CD4-positive, CD25-positive, alpha-beta regulatory T cell (primary cell): ENCODE measurements around the gene FAM81A. TPM values are rescaled to one million over a fixed set of nuclear protein-coding genes. Genes with fewer than 3 reads are reported as not detected.

Experiments used
- ATAC-seq, 2 donors: fragments of 150-1000 bp; cut with Tn5 transposase; one replicate each; pipeline ENCODE4 v1.10.0; 2021; ENCODE audit warnings: low read depth in 2 of 2, moderate number of reproducible peaks in 2 of 2, moderate library complexity in 1 of 2
- DNase-seq, 3 donors: peaks; one replicate each; pipeline versions ENCODE4 v3.0.0 to v3.0.0-alpha.2; 2012 to 2022; ENCODE audit warnings: mixed read lengths in 1 of 3
- H3K27ac ChIP-seq: one replicate; pipeline ENCODE4 v1.7.0; 2013; ENCODE audit warnings: mild to moderate bottlenecking, low read length; ENCODE audit not compliant: insufficient read depth, poor library complexity, severe bottlenecking
- H3K27me3 ChIP-seq: one replicate; pipeline ENCODE4 v1.7.0; 2013; ENCODE audit warnings: low read length; ENCODE audit not compliant: control insufficient read depth, insufficient read depth
- H3K36me3 ChIP-seq: one replicate; pipeline ENCODE4 v1.7.0; 2013; ENCODE audit warnings: mild to moderate bottlenecking, low read length, moderate library complexity; ENCODE audit not compliant: control insufficient read depth, insufficient read depth
- H3K4me1 ChIP-seq: 2 replicates; pipeline ENCODE4 v1.7.0; 2013; ENCODE audit warnings: mild to moderate bottlenecking, low read length; ENCODE audit not compliant: insufficient read depth, control insufficient read depth, poor library complexity, severe bottlenecking
- H3K4me3 ChIP-seq: one replicate; pipeline ENCODE4 v1.7.0; 2013; ENCODE audit warnings: low read depth, mild to moderate bottlenecking, low read length, moderate library complexity
- H3K9me3 ChIP-seq, 2 experiments: 1 replicate in 1 of 2; 2 replicates in 1 of 2; pipeline ENCODE4 v1.7.0; 2013; ENCODE audit warnings: low read length in 2 of 2, mild to moderate bottlenecking in 1 of 2, moderate library complexity in 1 of 2; ENCODE audit not compliant: control insufficient read depth in 2 of 2
- H3K27ac Mint-ChIP-seq, 3 donors: one replicate each; pipeline ENCODE4 v1.8.0; 2020 to 2022; ENCODE audit warnings: mild to moderate bottlenecking in 3 of 3, mixed read lengths in 3 of 3, moderate library complexity in 2 of 3
- H3K27me3 Mint-ChIP-seq: one replicate; pipeline ENCODE4 v1.8.0; 2022; ENCODE audit warnings: mild to moderate bottlenecking, mixed read lengths
- H3K36me3 Mint-ChIP-seq: one replicate; pipeline ENCODE4 v1.8.0; 2020; ENCODE audit warnings: mixed read lengths
- H3K4me1 Mint-ChIP-seq, 4 donors: one replicate each; pipeline ENCODE4 v1.8.0; 2020 to 2022; ENCODE audit warnings: mixed read lengths in 4 of 4, mild to moderate bottlenecking in 1 of 4
- H3K4me3 Mint-ChIP-seq, 4 donors: one replicate each; pipeline ENCODE4 v1.8.0; 2020 to 2022; ENCODE audit warnings: mild to moderate bottlenecking in 4 of 4, mixed read lengths in 4 of 4, moderate library complexity in 3 of 4
- H3K9me3 Mint-ChIP-seq, 7 donors: one replicate each; pipeline ENCODE4 v1.8.0; 2020 to 2022; ENCODE audit warnings: mixed read lengths in 7 of 7, mild to moderate bottlenecking in 3 of 7, moderate library complexity in 2 of 7
- polyA plus RNA-seq, 4 donors: library from polyadenylated mRNA; unstranded; fragments of 300-500 nt; fragmentation: Illumina TruSeq; gene quantifications; one replicate each; pipeline ENCODE4 v1.2.3, GENCODE V29; 2021
- total RNA-seq: library from RNA; stranded (reverse); gene quantifications from one replicate; pipeline ENCODE4 v1.2.3, GENCODE V29; 2022

Gene FAM81A
- total and polyA plus RNA-seq, 5 donors from 2014 or later: not detected

GRCh38 chr15:59444081-59444835 lies 6.3 kb downstream of the FAM81A start:
- Histone ChIP-seq H3K4me1 (no peaks in the 10 kb centered on the region), H3K36me3 (no peaks in the 10 kb centered on the region), H3K4me3 (no peak overlapping the region), H3K27me3 (peaks cover 5% of the 10 kb centered on the region), H3K27ac (no peak overlapping the region), H3K9me3 (no peaks in the 10 kb centered on the region)
- no peak overlapping the region for H3K4me3 Mint-ChIP-seq
- peaks cover 0 to 4% (median 0%) of the 10 kb centered on the region in 7 donors for H3K9me3 Mint-ChIP-seq
- peaks cover 0 to 4% (median 0%) of the 10 kb centered on the region in 4 donors for H3K4me1 Mint-ChIP-seq
- DNase-seq: no peak
- H3K36me3 Mint-ChIP-seq: no peaks in the 10 kb centered on the region
- ATAC-seq: no peak
- H3K27me3 Mint-ChIP-seq: peaks cover 21% of the 10 kb centered on the region
- H3K27ac Mint-ChIP-seq: no peak overlapping the region

GRCh38 chr15:59444980-59445545 lies 7.1 kb downstream of the FAM81A start:
- Mint-ChIP-seq H3K27ac (no peak overlapping the region), H3K4me1 (peaks cover 0 to 4% (median 0%) of the 10 kb centered on the region in 4 donors), H3K36me3 (no peaks in the 10 kb centered on the region), H3K9me3 (peaks cover 0 to 4% (median 0%) of the 10 kb centered on the region in 7 donors), H3K4me3 (no peak overlapping the region), H3K27me3 (peaks cover 15% of the 10 kb centered on the region)
- H3K27me3 ChIP-seq: no peaks in the 10 kb centered on the region
- H3K4me1 ChIP-seq: no peaks in the 10 kb centered on the region
- no peak for DNase-seq
- H3K36me3 ChIP-seq: no peaks in the 10 kb centered on the region
- no peak overlapping the region for H3K4me3 ChIP-seq
- no peak overlapping the region for H3K27ac ChIP-seq
- ATAC-seq: no peak
- H3K9me3 ChIP-seq: no peaks in the 10 kb centered on the region

GRCh38 chr15:59446232-59446957 lies 8.4 kb downstream of the FAM81A start:
- Histone ChIP-seq H3K27me3 (no peaks in the 10 kb centered on the region), H3K4me1 (no peaks in the 10 kb centered on the region), H3K4me3 (no peak overlapping the region), H3K36me3 (no peaks in the 10 kb centered on the region), H3K9me3 (no peaks in the 10 kb centered on the region), H3K27ac (no peak overlapping the region)
- no peak overlapping the region for H3K4me3 Mint-ChIP-seq
- peaks cover 4% of the 10 kb centered on the region for H3K27me3 Mint-ChIP-seq
- DNase-seq (no peak), ATAC-seq (no peak)
- no peaks in the 10 kb centered on the region for H3K36me3 Mint-ChIP-seq
- H3K4me1 Mint-ChIP-seq: no peaks in the 10 kb centered on the region
- peaks cover 0 to 2% (median 0%) of the 10 kb centered on the region in 7 donors for H3K9me3 Mint-ChIP-seq
- no peak overlapping the region for H3K27ac Mint-ChIP-seq

GRCh38 chr15:59447367-59447766 lies 9.4 kb downstream of the FAM81A start:
- Mint-ChIP-seq H3K27me3 (peaks cover 3% of the 10 kb centered on the region), H3K9me3 (peaks cover 0 to 1% (median 0%) of the 10 kb centered on the region in 7 donors), H3K4me3 (no peak overlapping the region), H3K27ac (no peak overlapping the region), H3K36me3 (no peaks in the 10 kb centered on the region), H3K4me1 (no peaks in the 10 kb centered on the region)
- Histone ChIP-seq H3K9me3 (no peaks in the 10 kb centered on the region), H3K36me3 (no peaks in the 10 kb centered on the region), H3K4me3 (no peak overlapping the region), H3K4me1 (no peaks in the 10 kb centered on the region), H3K27me3 (peaks cover 2% of the 10 kb centered on the region), H3K27ac (no peak overlapping the region)
- DNase-seq (no peak), ATAC-seq (no peak)

GRCh38 chr15:59448871-59449270 lies 10.9 kb downstream of the FAM81A start:
- H3K9me3 Mint-ChIP-seq: peaks cover 0 to 1% (median 0%) of the 10 kb centered on the region in 7 donors
- no peaks in the 10 kb centered on the region for H3K4me1 ChIP-seq
- H3K4me3 Mint-ChIP-seq: no peak overlapping the region
- H3K27me3 ChIP-seq: peaks cover 2% of the 10 kb centered on the region
- H3K4me1 Mint-ChIP-seq: no peaks in the 10 kb centered on the region
- no peaks in the 10 kb centered on the region for H3K36me3 Mint-ChIP-seq
- no peak overlapping the region for H3K4me3 ChIP-seq
- ATAC-seq (no peak), DNase-seq (no peak)
- no peak overlapping the region for H3K27ac Mint-ChIP-seq
- no peaks in the 10 kb centered on the region for H3K36me3 ChIP-seq
- no peaks in the 10 kb centered on the region for H3K9me3 ChIP-seq
- H3K27me3 Mint-ChIP-seq: peaks cover 4% of the 10 kb centered on the region
- no peak overlapping the region for H3K27ac ChIP-seq

GRCh38 chr15:59453474-59454215 lies 15.7 kb downstream of the FAM81A start:
- H3K4me1 Mint-ChIP-seq: no peaks in the 10 kb centered on the region
- no peaks in the 10 kb centered on the region for H3K4me1 ChIP-seq

GRCh38 chr15:59456114-59456513 lies 18.1 kb downstream of the FAM81A start:
- DNase-seq (no peak), ATAC-seq (no peak)
- Histone ChIP-seq H3K9me3 (no peaks in the 10 kb centered on the region), H3K36me3 (no peaks in the 10 kb centered on the region), H3K27ac (no peak overlapping the region), H3K27me3 (peaks cover 7% of the 10 kb centered on the region), H3K4me1 (no peaks in the 10 kb centered on the region), H3K4me3 (no peak overlapping the region)
- no peak overlapping the region for H3K27ac Mint-ChIP-seq
- no peaks in the 10 kb centered on the region for H3K36me3 Mint-ChIP-seq
- no peaks in the 10 kb centered on the region for H3K4me1 Mint-ChIP-seq
- peaks cover 0 to under 1% (median 0%) of the 10 kb centered on the region in 7 donors for H3K9me3 Mint-ChIP-seq
- peaks cover 17% of the 10 kb centered on the region for H3K27me3 Mint-ChIP-seq
- no peak overlapping the region for H3K4me3 Mint-ChIP-seq

More at GRCh38 chr15:59453474-59454215, 15.7 kb downstream of the FAM81A start:
- Histone ChIP-seq H3K27ac (no peak overlapping the region), H3K4me3 (no peak overlapping the region), H3K9me3 (no peaks in the 10 kb centered on the region), H3K27me3 (peaks cover 5% of the 10 kb centered on the region), H3K36me3 (no peaks in the 10 kb centered on the region)
- Mint-ChIP-seq H3K9me3 (peaks cover 0 to 1% (median 0%) of the 10 kb centered on the region in 7 donors), H3K27me3 (peaks cover 15% of the 10 kb centered on the region), H3K27ac (peak overlapping the region in 1 of 3 donors; percentile 64), H3K4me3 (no peak overlapping the region), H3K36me3 (no peaks in the 10 kb centered on the region)
- no peak for DNase-seq
- no peak for ATAC-seq
